OCI-M2 (cell line): ENCODE results near the gene LHPP.
"Not testable (repeated sequence)": the region's sequence is repeated elsewhere in the genome, so short reads cannot be mapped to it uniquely, and the experiment has no call there.

Experiments
- DNase-seq: peaks from one replicate; lab custom pipeline; 2025; ENCODE audit not compliant: unreplicated experiment; lab: John Stamatoyannopoulos, UW

The LHPP gene

DNA sequence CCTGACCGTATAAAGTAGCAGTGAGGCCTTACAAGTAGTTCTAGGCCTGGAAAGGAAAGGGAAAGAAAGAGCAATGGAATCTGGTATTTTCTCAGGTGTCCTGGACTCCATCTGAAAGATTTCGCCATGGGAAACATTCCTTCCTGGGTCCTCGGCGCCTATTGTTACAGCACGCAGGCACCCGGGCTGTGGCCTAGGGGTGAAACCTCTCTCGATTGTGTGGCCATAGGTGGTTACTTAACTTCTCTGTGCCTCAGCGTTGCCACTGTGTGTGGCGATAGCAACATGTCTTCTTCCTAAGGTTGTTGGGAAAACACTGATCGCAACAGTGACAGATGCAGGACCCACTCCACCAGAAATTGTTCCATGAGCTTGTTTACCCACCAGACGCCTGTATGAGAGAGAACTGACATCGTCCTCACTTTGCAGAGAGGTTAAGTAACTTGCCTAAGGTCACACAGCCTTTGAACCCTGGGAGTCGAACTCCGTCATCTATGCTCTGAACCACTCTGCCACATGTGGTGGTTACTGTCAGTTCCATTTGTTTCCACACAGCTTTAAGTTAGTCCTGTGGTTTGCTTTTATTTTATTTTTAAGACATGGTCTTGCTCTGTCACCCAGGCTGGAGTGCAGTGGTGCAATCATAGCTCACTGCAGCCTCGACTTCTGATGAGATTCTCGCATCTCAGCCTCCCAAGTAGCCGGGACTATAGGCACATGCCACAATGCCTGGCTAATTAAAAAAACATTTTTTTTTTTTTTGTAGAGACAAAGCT, 73.4 kb downstream of the LHPP start:
- DNase-seq, result no peak

DNA sequence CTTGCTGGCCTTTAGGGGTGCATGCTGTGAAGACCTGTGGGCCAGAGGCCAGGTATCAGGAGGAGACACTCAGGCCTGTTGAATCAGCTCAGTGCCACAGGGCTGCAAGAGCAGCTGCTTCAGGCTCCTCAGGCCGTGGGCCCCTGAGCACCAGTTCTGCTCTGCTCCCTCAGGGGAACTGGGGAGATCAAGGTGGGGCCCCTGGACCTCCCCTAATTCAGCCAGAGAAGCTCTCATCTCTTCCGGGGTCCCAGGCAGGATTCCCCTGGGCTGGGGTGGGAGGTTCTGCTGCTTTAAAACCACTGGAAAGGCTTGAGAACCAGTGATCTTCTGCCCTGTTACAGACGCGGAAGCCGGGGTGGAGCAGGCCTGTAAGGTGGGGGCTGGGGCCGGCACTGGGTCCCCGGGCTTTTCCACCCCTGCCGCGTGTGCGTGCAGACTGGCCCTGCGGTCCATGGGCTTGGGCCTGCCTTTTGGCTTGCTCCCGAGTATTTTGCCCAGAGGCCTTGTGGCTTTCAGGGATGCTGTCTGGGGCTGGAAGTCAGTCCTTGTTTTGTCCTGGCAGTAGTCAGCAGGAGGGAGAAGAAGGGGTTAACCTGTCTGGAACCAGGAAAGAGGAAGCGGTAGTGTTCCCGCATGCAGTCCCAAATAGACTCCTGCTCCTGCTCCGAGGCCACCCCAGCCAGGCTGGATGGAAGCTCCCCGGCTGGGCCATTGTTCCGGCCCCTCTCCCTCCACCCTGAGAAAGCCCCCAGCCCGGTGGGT, 74.3 kb downstream of the LHPP start:
- no peak for DNase-seq

DNA sequence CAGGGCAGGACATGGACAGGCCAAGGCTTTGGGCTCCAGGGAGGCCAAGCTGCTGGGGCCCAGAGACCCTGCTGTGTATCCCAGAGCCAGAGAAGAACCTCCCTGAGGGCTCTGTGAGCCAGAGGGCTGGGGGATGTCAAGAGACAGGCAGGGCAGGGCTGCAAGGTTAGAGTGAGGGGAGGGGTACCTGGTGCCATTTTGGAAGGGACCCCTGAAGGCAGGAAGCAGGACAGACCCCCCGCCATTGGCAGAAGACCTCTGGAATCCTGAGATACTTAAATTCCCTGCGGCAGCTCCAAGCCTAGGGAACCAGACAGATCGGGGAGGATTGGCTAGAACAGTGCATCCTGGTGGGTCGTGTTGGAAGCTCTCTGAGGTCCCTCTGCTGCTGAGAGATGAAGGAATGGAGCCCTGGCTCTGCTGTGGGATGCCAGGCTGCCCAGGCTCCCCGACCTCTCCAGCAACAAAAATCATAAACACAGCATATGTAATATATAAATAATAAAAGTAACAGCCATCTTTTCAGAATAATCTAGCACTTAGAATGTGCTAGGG, 75.0 kb downstream of the LHPP start:
- DNase-seq, result no peak

DNA sequence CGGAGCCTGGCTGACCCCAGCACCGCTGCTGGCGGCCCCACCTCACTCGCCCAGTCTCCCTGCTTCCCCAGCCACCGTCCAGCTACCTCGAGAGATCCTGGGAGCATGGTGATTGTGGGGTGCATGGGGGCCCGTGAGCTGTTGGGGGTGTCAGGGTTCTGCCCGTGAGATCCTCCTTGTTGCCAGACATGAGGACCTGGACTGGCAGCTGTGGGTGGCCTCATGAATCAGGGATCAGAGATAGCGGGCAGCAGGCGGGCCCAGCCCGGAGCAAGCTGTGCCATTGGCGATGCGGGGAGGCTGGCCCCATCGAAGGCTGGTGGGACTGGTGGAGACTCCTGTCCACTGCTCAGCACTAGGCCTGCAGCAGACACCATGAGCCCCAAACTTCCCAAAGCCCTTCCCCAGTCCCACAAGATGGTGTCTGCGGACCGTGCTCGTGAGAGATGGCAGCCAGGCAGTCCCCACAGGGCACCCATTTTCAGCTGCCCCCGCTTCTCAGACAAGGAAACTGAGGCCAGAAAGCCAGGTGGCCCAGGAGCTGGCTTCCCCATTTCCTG, 75.6 kb downstream of the LHPP start:
- DNase-seq, result no peak

DNA sequence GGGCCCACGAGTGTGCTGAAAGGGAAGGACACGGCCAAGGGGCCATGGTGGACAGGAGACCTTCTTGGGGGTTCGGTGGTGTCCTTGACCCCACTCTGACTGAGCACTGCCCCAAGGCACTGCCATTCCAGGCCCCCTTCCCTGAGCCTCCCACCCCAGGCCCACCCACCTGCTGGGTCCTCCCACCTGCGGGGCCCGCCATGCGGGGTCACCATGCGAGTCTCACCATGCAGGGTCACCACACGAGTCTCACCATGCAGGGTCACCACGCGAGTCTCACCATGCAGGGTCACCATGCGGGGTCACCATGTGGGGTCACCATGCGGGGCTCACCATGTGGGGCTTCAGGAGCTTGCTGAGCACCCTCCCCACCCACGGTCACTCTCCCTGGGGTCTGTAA, 76.3 kb downstream of the LHPP start:
- no peak for DNase-seq

DNA sequence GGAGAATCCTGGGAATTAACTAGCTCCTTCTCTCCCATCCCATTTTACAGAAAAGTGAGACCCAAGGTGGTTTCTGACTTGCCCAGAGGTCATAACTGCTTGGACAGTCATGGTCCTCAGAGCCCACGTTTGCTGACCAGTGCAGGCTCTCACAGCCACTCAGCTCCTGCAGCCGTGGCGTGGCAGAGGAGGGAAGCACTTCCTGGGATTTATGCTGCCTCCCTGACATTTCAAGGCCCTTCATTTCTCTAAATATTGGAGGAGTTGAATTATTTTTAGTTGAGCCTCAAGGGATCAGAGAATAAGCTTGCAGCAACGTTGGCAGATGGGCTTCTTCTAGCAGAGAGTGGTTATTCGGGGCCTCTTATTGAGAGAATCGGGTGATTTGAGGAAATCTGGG, 77.1 kb downstream of the LHPP start:
- DNase-seq, result no peak

DNA sequence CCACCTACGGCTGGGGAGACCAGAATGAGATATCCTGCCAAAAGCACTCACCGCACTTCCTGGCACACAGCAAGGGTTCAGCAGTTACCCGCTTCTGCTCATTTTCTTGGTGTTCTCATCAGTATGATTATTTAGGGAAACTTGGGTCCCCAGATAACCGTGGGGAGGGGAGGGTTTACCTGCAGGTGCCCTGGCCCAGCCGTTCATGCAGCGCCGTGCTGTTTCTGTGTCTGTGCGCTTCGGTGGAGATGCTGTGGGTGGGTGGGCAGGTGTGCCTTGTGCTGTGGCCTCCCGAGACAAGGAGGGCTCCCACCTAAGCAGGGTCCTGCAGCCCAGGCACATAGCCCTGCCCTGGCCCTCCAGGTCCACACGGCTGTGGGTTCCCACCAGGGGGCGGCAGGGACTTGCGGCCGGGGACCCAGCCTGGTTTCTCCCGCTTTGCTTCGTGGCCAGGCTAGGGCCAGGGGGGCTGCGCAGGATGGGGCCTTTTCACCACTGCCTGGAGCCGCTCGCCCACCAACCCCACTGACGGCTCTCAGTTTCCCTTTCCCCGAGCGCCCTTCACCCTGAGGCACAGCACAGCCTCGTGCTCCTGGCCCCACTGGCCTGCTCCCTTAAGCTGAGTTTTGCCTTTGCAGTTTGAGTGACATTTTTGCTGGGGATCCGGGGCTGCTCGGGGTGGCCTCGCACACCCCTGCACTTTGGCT, 78.5 kb downstream of the LHPP start:
- DNase-seq, result peak; percentile 1

DNA sequence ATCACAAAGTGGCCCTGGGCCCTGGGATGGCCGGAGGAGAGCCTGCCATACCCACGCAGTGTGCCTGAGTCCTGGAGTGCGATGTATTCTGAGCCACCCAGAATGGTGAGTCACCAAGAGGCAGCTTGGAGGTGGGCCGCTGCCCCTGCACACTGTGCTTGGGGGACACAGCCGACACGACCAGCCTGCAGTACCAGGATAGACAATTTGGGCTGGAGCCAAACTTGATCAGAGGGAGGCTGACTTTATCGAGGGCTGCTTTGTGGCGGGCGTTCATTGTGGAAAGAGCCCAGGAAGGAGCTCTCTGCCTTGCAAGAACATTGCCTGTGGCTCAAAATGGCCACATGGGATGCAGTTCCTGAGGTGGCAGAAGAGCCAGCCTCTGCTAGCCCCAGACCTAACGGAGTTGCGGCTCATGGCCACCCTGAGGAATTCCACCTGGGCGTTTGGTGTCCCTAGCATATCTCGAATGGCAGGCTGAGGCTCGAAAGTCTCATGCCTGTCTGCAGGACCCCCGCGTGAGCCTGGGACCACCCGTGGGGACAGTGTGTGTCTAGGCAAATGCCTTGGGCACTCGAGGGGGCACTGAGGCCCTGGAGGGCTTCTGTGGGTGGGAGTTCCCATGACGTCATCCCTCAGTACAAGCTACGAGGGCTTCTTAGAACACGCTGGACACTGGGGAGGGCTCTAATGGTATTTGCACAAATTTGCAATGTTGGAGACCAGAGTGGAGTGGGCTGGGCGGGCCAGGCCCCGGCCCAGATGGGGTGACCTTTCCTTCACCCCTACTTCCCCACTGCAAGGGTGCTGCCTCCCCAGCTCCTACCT, 79.7 kb downstream of the LHPP start:
- DNase-seq, result no peak

DNA sequence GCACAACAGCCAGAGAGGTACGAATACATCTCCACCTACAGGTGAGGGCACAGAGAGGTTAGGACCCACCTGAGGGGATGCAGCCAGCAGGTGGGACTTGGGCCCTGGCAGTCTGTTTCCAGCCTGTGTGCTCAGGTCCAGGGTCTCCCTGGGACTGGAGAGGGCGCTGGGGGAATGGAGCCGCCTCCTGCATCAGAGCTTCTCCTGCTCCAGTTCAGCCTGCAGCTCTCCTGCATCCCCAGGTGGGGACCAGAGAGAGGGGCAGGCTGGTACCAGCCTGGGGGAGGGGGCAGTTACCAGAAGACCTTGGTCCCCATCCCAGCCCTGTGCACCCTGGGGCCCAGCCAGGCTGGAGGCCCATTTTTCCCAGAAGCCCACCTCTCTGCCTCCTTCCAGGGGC, 80.7 kb downstream of the LHPP start:
- no peak for DNase-seq

DNA sequence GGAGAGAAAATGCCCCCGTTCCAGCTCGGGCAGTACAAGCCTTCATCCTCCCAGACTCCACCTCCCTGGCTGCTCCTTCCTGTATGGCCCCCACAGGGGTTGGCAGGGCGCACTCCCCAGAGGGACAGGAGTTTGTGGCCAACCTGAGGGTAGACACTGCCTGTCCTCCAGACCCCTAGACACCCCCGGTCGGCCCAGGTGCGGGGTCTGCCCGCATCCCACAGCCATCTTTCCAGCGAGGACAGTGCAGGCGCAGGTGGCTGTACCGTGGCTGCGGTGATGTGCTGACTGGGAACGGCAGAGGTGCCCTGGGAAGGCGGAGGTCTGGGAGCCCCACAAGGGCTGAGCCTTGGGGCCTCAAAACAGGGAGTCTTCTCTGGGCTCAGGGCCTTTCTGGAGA, 81.5 kb downstream of the LHPP start:
- no peak for DNase-seq

DNA sequence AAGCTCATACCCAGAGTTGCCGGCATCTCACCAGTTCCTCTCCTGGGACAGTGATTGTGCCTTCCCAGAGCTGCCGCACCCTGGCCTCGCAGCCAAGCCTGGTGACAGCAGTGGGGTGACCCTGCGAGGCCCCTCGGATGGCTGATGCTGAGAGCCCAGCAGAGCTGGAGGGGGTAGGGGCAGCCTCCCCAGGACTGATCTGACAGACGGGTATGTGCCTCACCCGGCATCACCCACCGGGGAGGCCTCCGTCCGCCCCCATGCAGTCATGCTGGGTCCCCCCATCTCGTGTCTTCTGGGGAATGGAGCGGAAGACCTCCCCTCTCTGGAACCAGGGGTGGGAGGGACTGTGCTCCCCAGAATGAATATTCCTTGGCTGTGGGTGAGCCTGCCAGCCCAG, 82.3 kb downstream of the LHPP start:
- DNase-seq, result no peak

DNA sequence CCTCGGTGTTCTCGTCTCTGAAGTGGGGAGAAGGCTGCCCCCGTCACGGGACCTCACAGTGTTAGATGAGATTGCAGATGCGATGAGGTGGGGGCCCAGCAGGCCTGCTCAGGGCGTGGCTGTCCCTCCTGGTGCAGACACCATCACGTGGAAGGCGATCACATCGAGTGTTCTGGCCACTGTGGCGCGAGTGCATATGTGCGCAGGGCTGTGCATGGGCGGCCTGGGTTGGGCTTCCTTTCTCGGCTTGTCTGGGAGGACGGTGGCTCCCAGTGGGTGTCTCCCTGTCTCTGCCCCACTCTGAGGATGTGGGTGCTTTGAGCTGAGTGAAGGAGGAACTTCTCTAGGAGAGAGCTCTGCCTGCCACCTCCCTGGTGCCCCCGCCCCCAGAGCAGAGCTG, 83.1 kb downstream of the LHPP start:
- no peak for DNase-seq

DNA sequence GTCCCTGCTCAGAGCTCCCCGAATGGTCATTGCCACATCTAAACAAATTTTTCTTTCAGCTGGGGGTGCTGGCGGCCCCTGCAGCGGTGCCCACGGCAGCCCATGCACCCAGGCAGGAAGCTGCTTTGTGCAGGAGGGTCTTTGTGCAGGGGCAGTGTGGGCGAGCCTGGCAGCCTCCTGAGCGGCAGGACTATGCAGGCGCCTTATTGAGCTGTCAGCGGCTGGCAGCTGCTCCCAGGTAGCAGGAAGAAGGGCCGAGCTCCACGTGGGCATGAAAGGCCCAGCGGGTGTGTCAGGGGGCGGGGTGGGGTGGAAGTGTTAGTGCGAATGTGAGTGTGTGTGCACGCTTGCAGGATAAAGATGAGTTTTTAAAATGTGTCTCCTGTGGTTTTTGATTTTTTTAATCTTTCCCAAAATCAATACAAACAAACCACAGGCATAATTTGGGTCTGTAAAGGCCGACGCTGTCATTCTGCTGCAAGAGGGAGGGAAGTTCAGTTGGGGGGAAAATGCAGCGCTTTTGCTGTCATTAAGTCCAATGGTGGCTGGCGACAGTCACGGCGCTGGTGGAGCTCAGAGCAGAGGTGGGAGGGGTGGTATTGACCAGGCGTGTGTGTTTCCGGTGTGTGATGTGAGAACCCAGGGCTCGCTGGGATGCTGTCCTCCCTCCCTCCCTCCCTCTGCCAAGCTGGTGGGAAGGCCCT, 83.9 kb downstream of the LHPP start:
- no peak for DNase-seq

DNA sequence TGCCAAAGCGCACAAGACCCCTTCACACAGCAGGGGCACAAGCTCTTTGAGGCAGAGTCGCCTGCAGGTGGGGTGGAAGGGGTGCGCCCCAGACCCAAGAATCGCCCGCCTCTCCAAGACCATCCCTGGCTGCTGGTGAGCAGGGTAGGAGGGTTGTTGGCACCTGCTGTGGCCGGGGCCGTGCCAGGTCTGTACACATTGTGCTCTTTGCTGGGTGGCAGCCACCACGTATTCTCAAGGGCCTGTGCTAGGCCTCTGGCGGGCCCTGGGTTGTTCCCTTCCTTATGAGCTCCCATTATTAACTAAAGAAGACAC, 84.4 kb downstream of the LHPP start:
- no peak for DNase-seq

DNA sequence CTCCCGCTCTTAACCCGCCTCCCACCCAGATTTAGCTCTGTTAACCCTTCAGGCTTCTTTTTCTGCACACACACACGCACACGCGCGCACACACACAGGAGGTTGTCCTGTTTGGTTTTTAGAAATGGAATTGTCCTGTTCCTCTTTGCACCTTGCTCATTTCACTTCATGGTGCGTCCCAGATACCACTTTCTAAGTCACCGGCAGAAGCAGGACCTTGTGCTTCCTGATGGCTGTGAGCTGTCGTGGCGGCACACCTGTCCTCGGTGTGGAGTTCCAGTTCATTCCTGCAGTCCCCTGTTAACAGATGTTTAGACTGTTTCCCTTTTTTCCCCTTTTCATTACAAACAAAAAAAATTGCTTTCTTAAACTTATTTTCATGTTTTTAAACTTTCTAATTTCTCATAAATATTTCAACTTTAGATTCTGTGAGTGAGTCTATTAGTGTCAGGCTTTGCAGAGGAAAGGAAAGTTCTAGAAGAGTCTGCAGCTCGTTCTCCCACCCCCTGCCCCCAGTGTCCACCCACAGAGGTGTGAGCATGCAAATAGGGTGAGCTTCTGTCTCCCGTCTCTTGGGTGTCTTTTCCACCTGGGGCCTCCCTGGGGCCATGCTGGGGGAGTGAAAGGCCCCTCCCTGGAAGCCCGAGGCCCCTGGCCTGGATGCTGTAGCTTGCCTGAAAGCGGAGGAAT, 85.5 kb downstream of the LHPP start:
- no peak for DNase-seq

DNA sequence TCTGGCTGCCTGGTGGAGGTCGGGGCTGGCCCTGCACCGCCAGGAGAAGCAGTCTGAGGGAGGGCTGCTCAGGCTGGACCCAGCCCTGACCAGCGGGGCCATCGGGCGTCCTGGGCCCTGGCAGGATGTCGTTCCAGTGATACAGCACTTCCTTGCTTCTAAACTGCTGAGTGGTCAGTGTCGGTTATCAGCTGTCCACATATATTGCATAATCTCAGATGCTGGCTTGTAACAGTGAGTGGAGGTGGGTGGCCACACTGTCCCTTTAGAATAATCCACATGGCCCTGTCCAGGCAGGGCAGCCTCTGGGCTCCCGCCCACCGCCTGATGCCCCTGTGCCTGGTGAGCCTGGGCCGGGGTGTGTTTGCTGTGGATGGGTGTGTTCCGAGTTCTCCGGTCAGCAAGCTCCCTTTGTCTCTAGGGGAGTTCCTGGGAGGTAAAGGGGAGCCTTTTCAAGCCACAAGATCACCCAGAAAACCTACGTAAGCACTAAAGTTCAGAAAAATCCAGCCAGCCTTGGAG, 86.1 kb downstream of the LHPP start:
- DNase-seq, result no peak

DNA sequence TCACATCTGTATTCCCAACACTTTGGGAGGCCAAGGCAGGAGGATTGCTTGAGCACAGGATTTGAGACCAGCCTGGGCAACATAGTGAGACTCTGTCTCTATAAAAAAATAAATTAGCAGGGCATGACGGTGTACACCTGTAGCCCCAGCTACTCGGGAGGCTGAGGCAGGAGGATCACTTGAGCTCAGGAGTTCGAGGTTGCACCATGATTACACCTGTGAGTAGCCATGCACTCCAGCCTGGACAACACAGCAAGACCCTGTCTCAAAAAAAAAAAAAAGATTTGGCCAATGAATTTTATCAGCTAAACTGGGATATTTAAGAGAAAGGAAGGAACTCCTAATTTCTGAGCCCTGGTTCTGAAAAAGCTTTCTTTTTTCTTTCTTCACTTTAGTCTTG, 87.5 kb downstream of the LHPP start:
- not testable (repeated sequence) for DNase-seq

DNA sequence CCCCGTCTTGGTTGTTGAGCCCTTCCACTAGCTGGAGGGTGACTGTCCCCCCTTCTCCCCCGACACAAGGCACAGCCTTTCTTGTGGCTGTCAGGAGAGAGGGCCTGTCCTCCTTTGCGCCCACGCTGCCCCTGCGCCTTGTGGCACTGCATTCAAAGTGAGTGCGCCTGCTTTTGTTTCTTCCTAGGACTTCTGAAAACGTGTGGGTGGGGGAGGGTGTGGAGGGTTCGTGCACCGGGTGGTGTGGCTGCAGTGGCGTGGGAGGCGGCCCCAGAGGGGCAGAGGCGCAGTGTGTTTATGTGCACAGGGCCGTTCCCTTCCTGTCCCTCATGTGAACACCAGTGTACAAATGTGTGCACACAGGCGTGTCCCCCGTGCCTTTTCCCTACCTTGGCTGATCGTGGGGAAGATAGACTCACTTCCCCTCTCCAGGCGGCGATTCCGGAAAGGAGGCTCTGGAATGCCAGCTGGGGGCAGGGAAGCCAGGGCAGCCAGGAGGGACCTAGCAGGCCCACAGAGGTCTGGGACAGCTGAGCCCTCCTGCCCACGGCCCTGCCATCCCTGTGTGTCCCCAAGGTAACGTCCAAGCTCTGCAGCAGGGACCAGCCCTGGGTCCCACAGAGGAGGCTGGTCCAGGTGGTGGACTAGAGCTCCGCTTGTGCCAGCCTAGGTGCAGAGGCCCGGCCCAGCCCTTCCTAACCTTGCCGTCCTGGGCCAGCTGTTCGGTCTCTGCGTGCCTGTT, 88.8 kb downstream of the LHPP start:
- DNase-seq, result no peak

DNA sequence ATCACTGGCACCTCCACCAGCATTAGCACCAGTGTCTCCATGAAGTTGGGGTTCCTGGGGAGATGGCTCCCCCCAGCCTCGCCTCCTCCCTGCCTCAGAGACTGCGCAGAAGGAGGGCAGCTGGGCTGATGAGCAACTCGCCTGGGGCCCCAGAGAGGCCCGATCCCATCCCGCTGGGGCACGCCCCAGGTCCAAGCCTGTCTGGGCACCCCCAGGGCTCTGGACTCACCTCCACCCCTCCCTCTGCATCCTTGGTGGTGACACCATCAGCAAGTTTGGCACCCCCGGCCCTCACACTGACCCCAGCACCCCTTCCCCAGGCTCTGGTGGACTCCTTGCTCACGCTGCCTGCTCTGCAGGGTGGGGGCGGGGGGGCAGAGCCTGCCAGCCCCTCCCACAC, 89.5 kb downstream of the LHPP start:
- DNase-seq, result no peak
